ENCODE results near the gene MTPN. TPM values are rescaled to one million over a fixed set of nuclear protein-coding genes. Genes with fewer than 3 reads are reported as not detected.

The MTPN gene
- total RNA-seq, 2 experiments from 2014 or later, result 135 to 142 TPM

- Mint-ChIP-seq H3K27me3 (no peaks in the 10 kb centered on the region), H3K9me3 (no peaks in the 10 kb centered on the region), H3K36me3 (ENCODE audit: low read depth) (peaks cover 30% of the 10 kb centered on the region), H3K4me3 (no peak overlapping the region), H3K27ac (no peak overlapping the region), H3K4me1 (peaks cover 21% of the 10 kb centered on the region)
- POLR2A ChIA-PET, result no interaction called here
- no peak for DNase-seq
- CTCF ChIA-PET, result no interaction called here
Observed at GRCh38 chr7:135929249-135929648, 47.9 kb downstream of the MTPN start.

GRCh38 chr7:135928136-135928535, 49.0 kb downstream of the MTPN start:
- peaks cover 32% of the 10 kb centered on the region for H3K36me3 Mint-ChIP-seq (ENCODE audit: low read depth)
- H3K27me3 Mint-ChIP-seq, result no peaks in the 10 kb centered on the region
- DNase-seq, result no peak
- no peak overlapping the region for H3K27ac Mint-ChIP-seq
- no peaks in the 10 kb centered on the region for H3K9me3 Mint-ChIP-seq
- POLR2A ChIA-PET, result no interaction called here
- H3K4me1 Mint-ChIP-seq, result peaks cover 11% of the 10 kb centered on the region
- CTCF ChIA-PET, result no interaction called here
- H3K4me3 Mint-ChIP-seq, result no peak overlapping the region

- H3K27ac Mint-ChIP-seq, result no peak overlapping the region
- H3K4me1 Mint-ChIP-seq, result peaks cover 6% of the 10 kb centered on the region
- no peaks in the 10 kb centered on the region for H3K27me3 Mint-ChIP-seq
- no peaks in the 10 kb centered on the region for H3K9me3 Mint-ChIP-seq
- H3K36me3 Mint-ChIP-seq (ENCODE audit: low read depth), result peaks cover 36% of the 10 kb centered on the region
- POLR2A ChIA-PET, result no interaction called here
- no peak overlapping the region for H3K4me3 Mint-ChIP-seq
- DNase-seq, result no peak
- CTCF ChIA-PET, result no interaction called here
Observed at GRCh38 chr7:135925210-135925609, 51.9 kb downstream of the MTPN start.

- H3K36me3 Mint-ChIP-seq (ENCODE audit: low read depth), result peaks cover 30% of the 10 kb centered on the region
- no peaks in the 10 kb centered on the region for H3K9me3 Mint-ChIP-seq
- ChIA-PET POLR2A (no interaction called here), CTCF (no interaction called here)
- H3K27ac Mint-ChIP-seq, result no peak overlapping the region
- no peaks in the 10 kb centered on the region for H3K27me3 Mint-ChIP-seq
- H3K4me3 Mint-ChIP-seq, result no peak overlapping the region
- H3K4me1 Mint-ChIP-seq, result no peaks in the 10 kb centered on the region
- no peak for DNase-seq
Observed at GRCh38 chr7:135924302-135924701, 52.9 kb downstream of the MTPN start.

- DNase-seq, result no peak
- Mint-ChIP-seq H3K4me3 (no peak overlapping the region), H3K4me1 (no peaks in the 10 kb centered on the region), H3K36me3 (ENCODE audit: low read depth) (peaks cover 22% of the 10 kb centered on the region), H3K27ac (no peak overlapping the region), H3K9me3 (no peaks in the 10 kb centered on the region), H3K27me3 (no peaks in the 10 kb centered on the region)
- ChIA-PET POLR2A (no interaction called here), CTCF (no interaction called here)
Observed at GRCh38 chr7:135922263-135922662, 54.9 kb downstream of the MTPN start.

- no peak overlapping the region for H3K4me3 Mint-ChIP-seq
- ChIA-PET POLR2A (no interaction called here), CTCF (interaction anchor here (1.1 kb wide), 1 partner anchor 10 kb away, joined by 3 read pairs; no protein-coding TSS in a partner anchor)
- H3K27me3 Mint-ChIP-seq, result no peaks in the 10 kb centered on the region
- H3K36me3 Mint-ChIP-seq (ENCODE audit: low read depth), result peaks cover 9% of the 10 kb centered on the region
- H3K27ac Mint-ChIP-seq, result no peak overlapping the region
- DNase-seq, result no peak
- no peaks in the 10 kb centered on the region for H3K4me1 Mint-ChIP-seq
- H3K9me3 Mint-ChIP-seq, result no peaks in the 10 kb centered on the region
Observed at GRCh38 chr7:135920478-135920877, 56.7 kb downstream of the MTPN start.

GRCh38 chr7:135919071-135919841, 57.9 kb downstream of the MTPN start:
- Mint-ChIP-seq H3K4me1 (no peaks in the 10 kb centered on the region), H3K27me3 (no peaks in the 10 kb centered on the region), H3K9me3 (no peaks in the 10 kb centered on the region), H3K36me3 (ENCODE audit: low read depth) (peaks cover 9% of the 10 kb centered on the region), H3K27ac (no peak overlapping the region), H3K4me3 (no peak overlapping the region)
- no peak for DNase-seq
- POLR2A ChIA-PET, result no interaction called here
- CTCF ChIA-PET, result no interaction called here

GRCh38 chr7:135918134-135918533, 59.0 kb downstream of the MTPN start:
- peaks cover 4% of the 10 kb centered on the region for H3K36me3 Mint-ChIP-seq (ENCODE audit: low read depth)
- no peak overlapping the region for H3K4me3 Mint-ChIP-seq
- no peak for DNase-seq

GRCh38 chr7:135917721-135918120, 59.4 kb downstream of the MTPN start:
- no peak for DNase-seq
- Mint-ChIP-seq H3K4me1 (no peaks in the 10 kb centered on the region), H3K36me3 (ENCODE audit: low read depth) (peaks cover 4% of the 10 kb centered on the region), H3K4me3 (no peak overlapping the region), H3K27ac (no peak overlapping the region), H3K9me3 (no peaks in the 10 kb centered on the region), H3K27me3 (no peaks in the 10 kb centered on the region)
- POLR2A ChIA-PET, result no interaction called here
- CTCF ChIA-PET, result no interaction called here

More at GRCh38 chr7:135918134-135918533, 59.0 kb downstream of the MTPN start:
- POLR2A ChIA-PET, result no interaction called here
- H3K27me3 Mint-ChIP-seq, result no peaks in the 10 kb centered on the region
- CTCF ChIA-PET, result no interaction called here
- H3K27ac Mint-ChIP-seq, result no peak overlapping the region
- no peaks in the 10 kb centered on the region for H3K9me3 Mint-ChIP-seq
- no peaks in the 10 kb centered on the region for H3K4me1 Mint-ChIP-seq

- CTCF ChIA-PET, result no interaction called here
- Mint-ChIP-seq H3K36me3 (ENCODE audit: low read depth) (peaks cover 2% of the 10 kb centered on the region), H3K27ac (no peak overlapping the region), H3K4me3 (no peak overlapping the region), H3K27me3 (no peaks in the 10 kb centered on the region), H3K4me1 (no peaks in the 10 kb centered on the region), H3K9me3 (no peaks in the 10 kb centered on the region)
- POLR2A ChIA-PET, result no interaction called here
- DNase-seq, result no peak
Observed at GRCh38 chr7:135914346-135914745, 62.8 kb downstream of the MTPN start.

- no peak overlapping the region for H3K27ac Mint-ChIP-seq
- H3K27me3 Mint-ChIP-seq, result no peaks in the 10 kb centered on the region
- H3K36me3 Mint-ChIP-seq (ENCODE audit: low read depth), result peaks cover 2% of the 10 kb centered on the region
- H3K4me1 Mint-ChIP-seq, result no peaks in the 10 kb centered on the region
- ChIA-PET CTCF (no interaction called here), POLR2A (no interaction called here)
- H3K9me3 Mint-ChIP-seq, result no peaks in the 10 kb centered on the region
- H3K4me3 Mint-ChIP-seq, result no peak overlapping the region
- DNase-seq, result no peak
Observed at GRCh38 chr7:135913404-135913803, 63.8 kb downstream of the MTPN start.

- POLR2A ChIA-PET, result no interaction called here
- CTCF ChIA-PET, result interaction anchor here (1.1 to 1.4 kb wide), 2 partner anchors 9 to 29 kb away, joined by 3 read pairs; no protein-coding TSS in a partner anchor
Observed at GRCh38 chr7:135911099-135911498, 66.1 kb downstream of the MTPN start.

GRCh38 chr7:135910393-135911036, 66.6 kb downstream of the MTPN start:
- CTCF ChIA-PET, result interaction anchor here (1.1 to 1.4 kb wide), 2 partner anchors 10 to 30 kb away, joined by 3 read pairs; no protein-coding TSS in a partner anchor
- H3K4me3 Mint-ChIP-seq, result no peak overlapping the region
- peaks cover 2% of the 10 kb centered on the region for H3K36me3 Mint-ChIP-seq (ENCODE audit: low read depth)
- H3K27ac Mint-ChIP-seq, result no peak overlapping the region
- POLR2A ChIA-PET, result no interaction called here
- no peaks in the 10 kb centered on the region for H3K27me3 Mint-ChIP-seq
- DNase-seq, result no peak
- no peaks in the 10 kb centered on the region for H3K4me1 Mint-ChIP-seq
- no peaks in the 10 kb centered on the region for H3K9me3 Mint-ChIP-seq

More at GRCh38 chr7:135911099-135911498, 66.1 kb downstream of the MTPN start:
- Mint-ChIP-seq H3K36me3 (ENCODE audit: low read depth) (peaks cover 2% of the 10 kb centered on the region), H3K9me3 (no peaks in the 10 kb centered on the region), H3K4me1 (no peaks in the 10 kb centered on the region), H3K4me3 (no peak overlapping the region), H3K27ac (no peak overlapping the region), H3K27me3 (no peaks in the 10 kb centered on the region)
- DNase-seq, result no peak

- ChIA-PET POLR2A (no interaction called here), CTCF (no interaction called here)
- Mint-ChIP-seq H3K27me3 (no peaks in the 10 kb centered on the region), H3K4me1 (no peaks in the 10 kb centered on the region), H3K36me3 (ENCODE audit: low read depth) (no peaks in the 10 kb centered on the region), H3K9me3 (peaks cover 2% of the 10 kb centered on the region), H3K27ac (no peak overlapping the region), H3K4me3 (no peak overlapping the region)
- DNase-seq, result no peak
Observed at GRCh38 chr7:135905858-135906257, 71.3 kb downstream of the MTPN start.
